ENCODE measurements around the gene CTIF. TPM values are rescaled to one million over a fixed set of nuclear protein-coding genes. Genes with fewer than 3 reads are reported as not detected.
A peak's percentile ranks its signal among the peaks of the same experiment; 100 is the strongest.

CTIF gene
- total RNA-seq, 1 donor from 2014 or later, result 35.1 TPM

DNA sequence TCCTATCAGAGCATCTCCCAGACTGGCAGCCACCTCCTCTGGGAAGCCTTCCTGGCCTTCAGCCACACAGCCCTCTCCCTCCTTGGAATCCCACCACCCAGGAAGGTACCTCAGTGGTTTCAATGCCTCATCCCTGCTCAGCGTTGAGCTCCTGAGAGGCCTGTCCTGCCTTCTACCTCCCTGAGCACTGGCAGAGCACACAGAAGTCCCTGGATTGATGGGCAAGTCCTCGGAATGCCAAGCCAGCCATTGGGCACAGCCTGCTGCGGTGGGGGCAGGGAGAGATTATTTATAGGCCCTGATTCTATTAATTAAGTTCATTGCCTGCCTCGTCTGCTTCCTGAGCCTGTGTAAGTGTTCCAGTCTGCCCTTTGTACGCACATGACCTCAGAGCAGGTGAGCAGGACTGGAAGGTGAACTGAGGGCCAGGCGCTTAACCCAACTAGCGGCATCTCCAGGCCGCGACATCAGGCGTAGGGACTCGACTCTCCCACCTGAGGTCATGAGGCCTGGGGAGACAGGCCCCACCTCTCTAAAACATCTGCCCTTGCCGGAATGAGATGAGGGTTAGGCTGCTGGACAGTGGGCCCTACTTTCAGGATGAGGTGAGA, 348.6 kb downstream of the CTIF start:
- Histone ChIP-seq H3K4me3 (no peak overlapping the region), H3K27ac (no peak overlapping the region), H3K9me3 (no peaks in the 10 kb centered on the region), H3K4me1 (peaks cover 56% of the 10 kb centered on the region), H3K27me3 (no peaks in the 10 kb centered on the region), H3K36me3 (no peaks in the 10 kb centered on the region)
- intact Hi-C loops (cut with DNase I), result no loop called here
- TF ChIP-seq POLR2AphosphoS5 (IDR thresholded peaks at IDR 0.05; ENCODE audit: insufficient read depth in 1 of 2, low read depth in 1 of 2) (no peak), CTCF (IDR thresholded peaks at IDR 0.05) (no peak), POLR2A (IDR thresholded peaks at IDR 0.05) (no peak)
- no peak for DNase-seq (ENCODE audit: extremely low spot score in 2 of 2)

GRCh38 chr18:48887905-48888772, 349.3 kb downstream of the CTIF start:
- DNase-seq (ENCODE audit: extremely low spot score in 2 of 2), result no peak
- TF ChIP-seq POLR2AphosphoS5 (IDR thresholded peaks at IDR 0.05; ENCODE audit: insufficient read depth in 1 of 2, low read depth in 1 of 2), result no peak
- TF ChIP-seq POLR2A (IDR thresholded peaks at IDR 0.05), result no peak
- no peak for TF ChIP-seq CTCF (IDR thresholded peaks at IDR 0.05)
- intact Hi-C loops (cut with DNase I), result no loop called here

GRCh38 chr18:48888773-48889080, 349.9 kb downstream of the CTIF start:
- H3K4me3 ChIP-seq, result no peak overlapping the region
- DNase-seq (ENCODE audit: extremely low spot score in 2 of 2), result no peak

More at GRCh38 chr18:48887905-48888772, 349.3 kb downstream of the CTIF start:
- no peak overlapping the region for H3K27ac ChIP-seq
- no peaks in the 10 kb centered on the region for H3K9me3 ChIP-seq
- H3K36me3 ChIP-seq, result no peaks in the 10 kb centered on the region
- no peak overlapping the region for H3K4me3 ChIP-seq
- no peaks in the 10 kb centered on the region for H3K27me3 ChIP-seq
- peaks cover 63% of the 10 kb centered on the region for H3K4me1 ChIP-seq

GRCh38 chr18:48889115-48889941, 350.5 kb downstream of the CTIF start:
- peak in 1 of 2 donors; percentile 51 for TF ChIP-seq POLR2AphosphoS5 (IDR thresholded peaks at IDR 0.05; ENCODE audit: insufficient read depth in 1 of 2, low read depth in 1 of 2)
- no peak for TF ChIP-seq CTCF (IDR thresholded peaks at IDR 0.05)
- TF ChIP-seq POLR2A (IDR thresholded peaks at IDR 0.05), result no peak
- Histone ChIP-seq H3K4me1 (peaks cover 68% of the 10 kb centered on the region), H3K27ac (peak overlapping the region; percentile 56), H3K27me3 (no peaks in the 10 kb centered on the region), H3K4me3 (no peak overlapping the region), H3K9me3 (no peaks in the 10 kb centered on the region), H3K36me3 (no peaks in the 10 kb centered on the region)
- intact Hi-C loops (cut with DNase I), result no loop called here
- peak in 1 of 2 donors; percentile 85 for DNase-seq (ENCODE audit: extremely low spot score in 2 of 2)

More at GRCh38 chr18:48888773-48889080, 349.9 kb downstream of the CTIF start:
- Histone ChIP-seq H3K9me3 (no peaks in the 10 kb centered on the region), H3K27ac (peak overlapping the region; percentile 56), H3K27me3 (no peaks in the 10 kb centered on the region), H3K4me1 (peaks cover 69% of the 10 kb centered on the region), H3K36me3 (no peaks in the 10 kb centered on the region)
- intact Hi-C loops (cut with DNase I), result no loop called here
- no peak for TF ChIP-seq POLR2AphosphoS5 (IDR thresholded peaks at IDR 0.05; ENCODE audit: insufficient read depth in 1 of 2, low read depth in 1 of 2)
- TF ChIP-seq CTCF (IDR thresholded peaks at IDR 0.05), result no peak
- no peak for TF ChIP-seq POLR2A (IDR thresholded peaks at IDR 0.05)
